Stomach (tissue), 4 donors: ENCODE results near the gene TMED9.

Source experiments
- CTCF ChIP-seq, 7 experiments: fragments of 450-650 bp in 4 of 7; fragments of 200-600 bp in 3 of 7; sonication (generic) in 3 of 7; IDR thresholded peaks; one replicate each; pipeline ENCODE4 v1.5.1; 2016 to 2019; ENCODE audit warnings: antibody characterized with exemption in 7 of 7, control low read depth in 2 of 7, mild to moderate bottlenecking in 1 of 7
- POLR2A ChIP-seq, 4 donors: fragments of 450-650 bp; IDR thresholded peaks; one replicate each; pipeline ENCODE4 v1.6.1; 2016; ENCODE audit warnings: antibody characterized with exemption in 4 of 4, control low read depth in 2 of 4, mild to moderate bottlenecking in 1 of 4, moderate library complexity in 1 of 4

DNA sequence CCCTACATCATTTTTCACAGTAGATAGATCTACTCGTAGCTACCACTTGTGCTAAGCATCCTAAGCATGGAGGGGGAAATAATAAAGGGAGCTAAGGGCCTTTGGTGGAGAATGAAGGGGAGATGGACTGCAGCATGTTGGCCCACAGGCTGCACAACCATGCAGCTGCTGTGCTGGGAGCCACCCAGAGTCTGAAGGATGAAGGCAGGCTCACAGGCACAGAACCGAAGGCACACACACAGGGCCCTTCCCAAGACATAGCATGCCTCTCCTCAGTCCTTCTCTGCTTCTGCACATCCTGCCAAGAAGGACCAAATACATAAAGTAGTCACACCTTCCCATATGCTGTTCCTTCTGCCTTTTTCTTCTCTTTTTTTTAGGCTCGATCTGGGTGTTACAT lies 44.3 kb upstream of the TMED9 start:
- TF ChIP-seq POLR2A (IDR thresholded peaks at IDR 0.05) (no peak), CTCF (IDR thresholded peaks at IDR 0.05) (no peak)
